GM23338 (cell line): ENCODE data around the gene GNB1. TPM values are rescaled to one million over a fixed set of nuclear protein-coding genes. Genes with fewer than 3 reads are reported as not detected.

ENCODE experiments used
- ATAC-seq: fragments of 200-7000 bp; cut with Tn5 transposase; 3 replicates; pipeline ENCODE4 v1.9.1; 2020
- DNase-seq: peaks from one replicate; pipeline ENCODE4 v3.0.0-alpha.2; 2015; ENCODE audit warnings: low spot score
- H2AFZ ChIP-seq: fragments of 200-600 bp; sonication (generic); 2 replicates; pipeline ENCODE4 v1.8.0; 2016; ENCODE audit warnings: antibody characterized with exemption, mild to moderate bottlenecking, moderate library complexity
- H3F3A ChIP-seq: fragments of 200-600 bp; sonication (generic); replicated peaks from 2 replicates; pipeline ENCODE4 v1.8.0; 2017; ENCODE audit warnings: antibody characterized with exemption, mixed run types, low read depth
- H3K27ac ChIP-seq: fragments of 200-600 bp; sonication (generic); 2 replicates; pipeline ENCODE4 v1.6.1; 2016; ENCODE audit warnings: low read depth
- H3K27me3 ChIP-seq: fragments of 200-600 bp; sonication (generic); 2 replicates; pipeline ENCODE4 v1.8.0; 2016; ENCODE audit warnings: mild to moderate bottlenecking, mixed run types, moderate library complexity; ENCODE audit not compliant: insufficient read depth
- H3K36me3 ChIP-seq: fragments of 200-600 bp; sonication (generic); 2 replicates; pipeline ENCODE4 v1.8.0; 2016; ENCODE audit warnings: mild to moderate bottlenecking; ENCODE audit not compliant: insufficient read depth
- H3K4me1 ChIP-seq: fragments of 200-600 bp; sonication (generic); 2 replicates; pipeline ENCODE4 v1.8.0; 2016; ENCODE audit warnings: mild to moderate bottlenecking, moderate library complexity; ENCODE audit not compliant: insufficient read depth
- H3K4me2 ChIP-seq: fragments of 200-600 bp; sonication (generic); 2 replicates; pipeline ENCODE4 v1.7.1; 2017; ENCODE audit warnings: mixed run types
- H3K4me3 ChIP-seq: fragments of 200-600 bp; sonication (generic); 2 replicates; pipeline ENCODE4 v1.6.1; 2016; ENCODE audit warnings: mixed run types
- H3K79me2 ChIP-seq: fragments of 200-600 bp; sonication (generic); replicated peaks from 2 replicates; pipeline ENCODE4 v1.8.0; 2017; ENCODE audit warnings: mild to moderate bottlenecking; ENCODE audit not compliant: insufficient read depth
- H3K9me2 ChIP-seq: fragments of 200-600 bp; sonication (generic); 2 replicates; pipeline ENCODE4 v1.8.0; 2017; ENCODE audit not compliant: insufficient read depth
- H4K20me1 ChIP-seq: fragments of 200-600 bp; sonication (generic); replicated peaks from 2 replicates; pipeline ENCODE4 v1.8.0; 2017; ENCODE audit warnings: mild to moderate bottlenecking; ENCODE audit not compliant: insufficient read depth
- H3K27ac Mint-ChIP-seq: 2 replicates; pipeline ENCODE4 v1.8.0; 2020; ENCODE audit warnings: inconsistent platforms, mild to moderate bottlenecking, moderate library complexity, mixed read lengths
- H3K27me3 Mint-ChIP-seq: 3 replicates; pipeline ENCODE4 v1.8.0; 2022; ENCODE audit warnings: low read depth, mild to moderate bottlenecking, moderate library complexity, mixed read lengths, inconsistent platforms; ENCODE audit not compliant: insufficient read depth, poor library complexity
- H3K36me3 Mint-ChIP-seq: 3 replicates; pipeline ENCODE4 v1.8.0; 2021; ENCODE audit warnings: low read depth, mild to moderate bottlenecking, inconsistent platforms, moderate library complexity, mixed read lengths
- H3K4me1 Mint-ChIP-seq: 3 replicates; pipeline ENCODE4 v1.8.0; 2020; ENCODE audit warnings: mild to moderate bottlenecking, inconsistent platforms, mixed read lengths
- H3K4me3 Mint-ChIP-seq: 3 replicates; pipeline ENCODE4 v1.8.0; 2021; ENCODE audit warnings: moderate library complexity, mild to moderate bottlenecking, inconsistent platforms, mixed read lengths
- H3K9me3 Mint-ChIP-seq: 3 replicates; pipeline ENCODE4 v1.8.0; 2020; ENCODE audit warnings: moderate library complexity, mild to moderate bottlenecking, inconsistent platforms, mixed read lengths
- CREB1 ChIP-seq: fragments of 250-450 bp; sonication (Bioruptor Pico); IDR thresholded peaks from 2 replicates; pipeline ENCODE4 v1.5.0; 2020; ENCODE audit warnings: low read depth, mild to moderate bottlenecking, moderate library complexity
- CTCF ChIP-seq, 2 experiments: fragments of 200-600 bp in 1 of 2; sonication (generic) in 1 of 2; conservative IDR thresholded peaks; 2 replicates each; pipeline versions ENCODE4 v1.5.1 to v1.6.1; 2016 to 2017; ENCODE audit warnings: antibody characterized with exemption in 2 of 2, low read depth in 2 of 2, mild to moderate bottlenecking in 2 of 2, moderate library complexity in 1 of 2
- ETS1 ChIP-seq: IDR thresholded peaks from 2 replicates; pipeline ENCODE4 v1.6.1; 2016; ENCODE audit warnings: antibody characterized with exemption
- EZH2 ChIP-seq: fragments of 200-600 bp; sonication (generic); IDR thresholded peaks from one replicate; pipeline ENCODE4 v1.8.0; 2017; ENCODE audit warnings: antibody characterized with exemption, mild to moderate bottlenecking, low read depth; ENCODE audit not compliant: unreplicated experiment
- EZH2phosphoT487 ChIP-seq: fragments of 200-600 bp; sonication (generic); IDR thresholded peaks from one replicate; pipeline ENCODE4 v1.8.1; 2018; ENCODE audit warnings: antibody characterized with exemption; ENCODE audit not compliant: unreplicated experiment
- JUNB ChIP-seq: IDR thresholded peaks from one replicate; pipeline ENCODE4 v1.6.1; 2016; ENCODE audit warnings: antibody characterized with exemption; ENCODE audit not compliant: unreplicated experiment
- NANOG ChIP-seq: IDR thresholded peaks from 2 replicates; pipeline ENCODE4 v1.6.1; 2016; ENCODE audit warnings: antibody characterized with exemption, borderline replicate concordance
- POLR2AphosphoS5 ChIP-seq: IDR thresholded peaks from 2 replicates; pipeline ENCODE4 v1.6.1; 2016; ENCODE audit warnings: antibody characterized with exemption, low read depth
- REST ChIP-seq: IDR thresholded peaks from one replicate; pipeline ENCODE4 v1.6.1; 2018; ENCODE audit warnings: antibody characterized with exemption; ENCODE audit not compliant: unreplicated experiment
- STAT1 ChIP-seq: IDR thresholded peaks from one replicate; pipeline ENCODE4 v1.6.1; 2016; ENCODE audit warnings: antibody characterized with exemption; ENCODE audit not compliant: unreplicated experiment
- ZNF114 ChIP-seq: fragments of 250-450 bp; sonication (Bioruptor Pico); IDR thresholded peaks from 2 replicates; pipeline ENCODE4 v1.5.0; 2020; ENCODE audit warnings: mild to moderate bottlenecking, moderate library complexity
- ZNF331 ChIP-seq: fragments of 250-450 bp; sonication (Bioruptor Pico); IDR thresholded peaks from 2 replicates; pipeline ENCODE4 v1.5.0; 2020; ENCODE audit warnings: low read depth, mild to moderate bottlenecking, moderate library complexity
- ZNF462 ChIP-seq: fragments of 250-450 bp; sonication (Bioruptor Pico); IDR thresholded peaks from 2 replicates; pipeline ENCODE4 v1.5.0; 2020; ENCODE audit warnings: mild to moderate bottlenecking, moderate library complexity
- polyA plus RNA-seq: library from polyadenylated mRNA; unstranded; fragments of >200 nt; fragmentation: Nextera tagmentation; extraction: Ambion mirVana; gene quantifications from 2 replicates; pipeline ENCODE4 v1.2.1, GENCODE V29; 2016
- total RNA-seq: library from RNA; depleted of rRNA; stranded (reverse); fragments of >200 nt; shearing (Covaris generic); gene quantifications from 2 replicates; pipeline ENCODE4 v1.2.3, GENCODE V29; 2014

GNB1 gene
- total and polyA plus RNA-seq, 2 experiments from 2014 or later: 65.4 to 138 TPM

GRCh38 chr1:1842360-1843146 is 48.3 kb downstream of the GNB1 start:
- DNase-seq: no peak
- Histone ChIP-seq H3K79me2 (peaks cover 100% of the 10 kb centered on the region), H3K27ac (peak overlapping the region; percentile 63; the same call in 1 of the 2 replicates), H3F3A (peaks cover 13% of the 10 kb centered on the region), H3K4me3 (no peak overlapping the region), H4K20me1 (peaks cover 78% of the 10 kb centered on the region), H3K4me1 (0 out of 2 replicates have a peak, but pooled peaks cover 2% of the 10 kb centered on the region), H3K4me2 (no peak overlapping the region), H3K27me3 (no peaks in the 10 kb centered on the region), H3K36me3 (no peaks in the 10 kb centered on the region), H3K9me2 (no peaks in the 10 kb centered on the region), H2AFZ (no peak overlapping the region)
- Mint-ChIP-seq H3K4me1 (peaks cover 13% of the 10 kb centered on the region), H3K36me3 (peaks cover 30% of the 10 kb centered on the region; the same call in 2 of the 3 replicates), H3K27ac (peak overlapping the region; percentile 44; the same call in 1 of the 2 replicates), H3K9me3 (no peaks in the 10 kb centered on the region), H3K27me3 (peaks cover 6% of the 10 kb centered on the region), H3K4me3 (no peak overlapping the region)
- no peak for ATAC-seq
- TF ChIP-seq JUNB: no peak
- no peak for TF ChIP-seq CREB1
- no peak for TF ChIP-seq CTCF (conservative IDR thresholded peaks at IDR 0.05; ENCODE audit: low read depth in 2 of 2)
- no peak for TF ChIP-seq NANOG
- TF ChIP-seq EZH2: no peak
- no peak for TF ChIP-seq POLR2AphosphoS5
- TF ChIP-seq ZNF462 (CRISPR knock-in tag): no peak
- no peak for TF ChIP-seq EZH2phosphoT487
- TF ChIP-seq ZNF114 (CRISPR knock-in tag): no peak
- no peak for TF ChIP-seq ZNF331
- TF ChIP-seq REST: no peak
- TF ChIP-seq ETS1: no peak
- TF ChIP-seq STAT1: no peak
